ENCODE results near the gene ZNF653.
"Not testable (repeated sequence)": the region's sequence is repeated elsewhere in the genome, so short reads cannot be mapped to it uniquely, and the experiment has no call there.

The ZNF653 gene

GRCh38 chr19:11482384-11483050, 23.1 kb downstream of the ZNF653 start:
- DNase-seq (ENCODE audit: extremely low read depth in 1 of 2, low read depth in 1 of 2), result peak; percentile 75 to 79

DNA sequence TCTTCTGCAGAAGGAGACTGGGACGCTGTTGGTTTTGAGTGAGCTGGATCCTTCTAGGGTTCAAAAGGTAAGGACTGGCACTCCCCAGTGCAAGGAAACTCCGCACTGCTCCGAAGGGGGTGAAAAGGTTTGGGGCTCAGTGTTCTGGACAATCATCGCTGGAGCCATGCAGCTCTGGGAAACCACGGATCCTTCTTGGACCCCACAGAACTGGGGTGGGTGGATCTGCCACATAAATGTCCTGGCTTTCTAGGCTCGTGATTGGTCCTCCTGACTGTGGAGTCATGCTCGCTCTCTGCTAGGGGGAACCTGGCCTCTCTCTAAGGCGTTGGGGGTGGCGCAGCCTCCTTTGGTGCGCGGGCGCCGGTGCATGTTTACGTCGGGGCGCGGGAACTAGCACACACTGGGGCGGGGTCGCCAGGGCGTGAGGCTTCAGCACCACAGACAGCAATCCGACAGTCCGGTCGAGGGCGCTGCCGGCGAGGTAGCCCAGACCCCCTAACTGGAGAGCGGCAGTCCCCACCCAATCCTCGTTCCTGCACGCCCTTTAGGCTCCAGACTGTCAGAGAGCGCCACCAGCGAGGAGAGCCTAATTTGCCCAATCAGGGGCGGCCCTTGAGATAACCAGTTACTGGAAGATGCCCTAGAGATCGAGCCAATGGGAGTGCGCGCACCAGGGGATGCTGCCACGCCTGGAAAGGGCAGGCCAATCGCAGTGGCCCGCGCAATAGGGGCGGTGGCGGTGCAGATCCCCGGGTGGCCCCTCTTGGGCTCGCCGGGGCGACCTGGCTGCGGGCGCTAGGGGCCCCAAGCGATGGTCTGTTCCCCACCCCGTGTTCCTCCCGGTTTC, 23.9 kb downstream of the ZNF653 start:
- peak; percentile 76 to 89 for DNase-seq (ENCODE audit: extremely low read depth in 1 of 2, low read depth in 1 of 2)

DNA sequence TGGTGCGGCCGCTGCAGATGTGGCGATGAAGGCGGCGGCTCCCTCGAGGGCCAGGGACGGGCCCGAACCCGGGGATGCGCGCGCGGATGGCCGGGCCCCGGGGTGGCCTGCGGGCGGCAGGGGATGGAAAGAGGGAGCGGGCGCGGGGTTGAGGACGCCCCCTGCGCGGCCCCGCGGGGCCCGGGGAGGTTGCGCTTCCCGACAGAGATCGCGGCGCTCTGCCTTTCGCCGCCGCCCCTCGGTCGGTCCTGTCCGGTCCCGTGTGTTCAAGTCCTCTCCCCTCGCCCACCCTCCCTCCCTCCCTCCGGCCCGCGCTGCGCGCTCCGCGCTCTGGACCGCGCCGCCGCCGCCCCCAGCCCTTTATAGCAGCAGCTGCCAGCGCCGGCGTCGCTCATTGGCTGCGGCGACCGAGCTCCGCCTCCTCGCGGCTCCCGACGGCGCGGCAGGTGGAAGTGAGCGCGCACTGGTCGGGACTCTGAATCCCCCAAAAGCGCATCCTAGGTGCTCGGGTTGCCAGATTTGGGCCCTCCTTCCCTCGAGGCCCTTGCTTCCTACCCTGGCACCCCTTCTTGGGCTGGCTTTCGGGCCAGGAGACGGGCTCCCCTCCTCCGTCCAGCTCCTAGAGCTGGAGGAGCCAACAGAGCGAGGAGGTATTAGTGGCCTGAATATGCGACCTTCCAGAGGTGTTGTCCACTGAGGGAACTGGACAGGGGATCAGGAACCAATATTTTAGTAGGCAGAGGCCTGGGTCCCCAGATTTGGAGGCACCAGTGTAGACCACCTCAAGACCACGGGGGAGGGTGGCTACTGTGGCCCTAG, 24.7 kb downstream of the ZNF653 start, which contains the start of gene ELAVL3:
Gene ELAVL3 (minus strand): TSS at position 332 of the 819 bp plus-strand sequence. CDS start 438 bp downstream, outside the sequence.
- DNase-seq (ENCODE audit: extremely low read depth in 1 of 2, low read depth in 1 of 2), result no peak

- no peak for DNase-seq (ENCODE audit: extremely low read depth in 1 of 2, low read depth in 1 of 2)
Measured at GRCh38 chr19:11479898-11480714, 25.5 kb downstream of the ZNF653 start.

- DNase-seq (ENCODE audit: extremely low read depth in 1 of 2, low read depth in 1 of 2), result peak in 1 of 2 donors; percentile 17
Measured at GRCh38 chr19:11479090-11479897, 26.3 kb downstream of the ZNF653 start.

DNA sequence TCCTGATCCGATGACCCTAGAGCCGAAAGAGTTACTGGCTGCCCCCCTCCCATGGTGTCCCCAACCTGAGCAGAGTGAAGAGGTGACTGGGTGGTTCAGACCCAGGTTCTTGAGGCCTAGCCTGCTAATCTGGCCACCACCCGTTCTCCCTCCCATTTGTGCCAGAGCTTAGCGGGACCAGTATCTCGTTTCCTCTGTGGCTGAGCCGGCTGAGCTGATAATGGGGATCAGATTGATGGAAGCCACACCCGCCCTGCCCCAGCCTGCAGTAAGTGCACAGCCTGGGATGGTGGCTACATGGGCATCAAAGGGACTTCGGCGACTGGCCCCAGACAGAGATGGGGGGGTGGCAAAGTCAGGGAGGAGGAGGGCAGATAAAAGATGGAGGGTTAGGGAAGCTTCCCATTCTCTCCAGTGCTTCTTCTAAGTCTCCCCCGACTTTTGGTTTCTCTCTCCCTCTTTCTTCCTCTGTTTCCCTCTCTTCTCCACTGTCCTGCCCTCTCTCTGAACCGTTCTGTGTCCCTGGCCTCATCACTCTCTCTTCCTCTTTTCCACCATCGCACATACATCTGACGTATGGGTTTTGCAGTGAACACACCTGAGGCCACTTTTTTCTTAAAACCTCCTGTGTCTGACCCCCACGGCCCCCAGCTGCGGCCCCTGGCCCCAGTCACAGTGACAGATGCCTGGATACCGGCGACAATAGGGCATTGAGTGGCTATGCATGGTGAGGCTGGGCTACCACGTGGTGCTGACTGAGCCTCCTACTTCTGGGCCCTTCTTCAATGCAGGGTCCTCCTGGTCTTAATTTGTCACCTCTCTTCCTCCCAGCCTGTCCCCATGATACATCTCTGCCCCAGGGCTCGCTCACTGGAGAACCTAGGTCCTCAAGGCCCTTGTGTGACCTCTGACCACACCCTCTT, 27.2 kb downstream of the ZNF653 start:
- no peak for DNase-seq (ENCODE audit: extremely low read depth in 1 of 2, low read depth in 1 of 2)

GRCh38 chr19:11475861-11476260, 29.8 kb downstream of the ZNF653 start:
- DNase-seq (ENCODE audit: extremely low read depth in 1 of 2, low read depth in 1 of 2), result no peak

- DNase-seq (ENCODE audit: extremely low read depth in 1 of 2, low read depth in 1 of 2), result not testable (repeated sequence)
Measured at GRCh38 chr19:11475343-11475742, 30.3 kb downstream of the ZNF653 start.

DNA sequence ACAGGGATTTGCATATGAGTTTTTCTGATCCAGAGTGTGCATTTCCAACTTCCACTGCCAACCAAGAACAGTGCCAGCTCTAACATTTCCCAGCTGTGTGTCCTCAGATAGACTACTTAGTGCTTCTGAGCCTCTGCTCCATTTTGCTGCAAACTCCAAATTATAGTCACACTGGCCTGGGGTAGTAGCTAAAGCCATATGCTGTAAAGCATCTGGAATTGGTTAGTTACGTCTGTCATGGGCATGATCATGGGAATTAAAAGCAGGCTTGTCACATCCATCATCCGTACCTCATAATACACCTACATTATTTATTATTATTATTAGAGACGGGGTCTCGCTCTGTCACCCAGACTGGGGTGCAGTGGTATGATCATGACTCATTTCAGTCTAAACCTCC, 31.9 kb downstream of the ZNF653 start:
- DNase-seq (ENCODE audit: extremely low read depth in 1 of 2, low read depth in 1 of 2), result no peak

- not testable (repeated sequence) for DNase-seq (ENCODE audit: extremely low read depth in 1 of 2, low read depth in 1 of 2)
Measured at GRCh38 chr19:11468266-11468845, 37.3 kb downstream of the ZNF653 start.

DNA sequence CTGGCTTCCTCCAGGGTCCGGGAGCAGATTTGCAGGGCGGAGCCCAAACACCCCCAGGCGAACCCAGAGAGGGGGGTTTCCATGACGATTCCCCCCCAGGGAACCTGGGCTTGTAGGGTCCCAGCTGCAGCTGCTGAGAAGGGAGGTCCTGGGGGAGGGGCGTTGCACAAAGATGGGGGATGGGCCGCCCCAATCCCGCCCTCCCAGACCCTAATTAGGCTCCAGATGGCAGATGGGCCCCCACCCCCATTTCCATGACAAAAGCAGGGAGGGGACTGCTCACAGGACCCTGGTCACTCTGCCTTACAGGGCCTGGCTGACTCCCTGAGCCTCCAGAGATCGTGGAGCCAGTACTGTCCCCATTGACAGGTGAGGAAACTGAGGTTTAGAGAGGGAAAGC, 40.0 kb downstream of the ZNF653 start:
- DNase-seq (ENCODE audit: extremely low read depth in 1 of 2, low read depth in 1 of 2), result no peak

DNA sequence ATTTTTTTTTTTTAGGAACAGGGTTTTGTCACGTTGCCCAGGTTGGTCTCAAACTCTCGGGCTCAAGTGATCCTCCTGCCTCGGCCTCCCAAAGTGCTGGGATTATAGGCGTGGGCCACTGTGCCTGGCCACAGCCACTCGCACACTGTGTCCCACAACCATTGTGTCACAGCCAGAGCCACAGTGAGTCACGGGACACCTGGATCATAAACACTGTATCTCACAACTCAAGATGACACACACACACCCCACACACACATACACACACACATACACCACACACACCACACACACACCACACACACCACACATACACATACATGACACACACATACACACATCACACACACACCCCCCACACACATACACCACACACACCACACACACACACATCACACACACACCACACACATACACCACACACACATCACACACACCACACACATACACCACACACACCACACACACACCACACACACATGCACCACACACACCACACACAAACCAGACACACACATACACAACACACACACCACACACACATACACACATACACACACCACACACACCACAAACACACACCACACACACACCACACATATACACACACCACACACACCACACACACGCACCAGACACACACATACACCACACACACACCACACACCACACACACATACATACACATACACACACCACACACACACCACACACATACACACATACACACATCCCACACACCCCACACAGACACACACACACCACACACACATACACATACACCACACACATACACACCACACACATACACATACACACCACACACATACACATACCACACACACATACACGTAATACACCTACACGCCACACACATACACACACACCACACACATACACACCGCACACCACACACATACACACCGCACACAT, 41.0 kb downstream of the ZNF653 start:
- no peak for DNase-seq (ENCODE audit: extremely low read depth in 1 of 2, low read depth in 1 of 2)

- DNase-seq (ENCODE audit: extremely low read depth in 1 of 2, low read depth in 1 of 2), result no peak
Measured at GRCh38 chr19:11463391-11463790, 42.2 kb downstream of the ZNF653 start.

DNA sequence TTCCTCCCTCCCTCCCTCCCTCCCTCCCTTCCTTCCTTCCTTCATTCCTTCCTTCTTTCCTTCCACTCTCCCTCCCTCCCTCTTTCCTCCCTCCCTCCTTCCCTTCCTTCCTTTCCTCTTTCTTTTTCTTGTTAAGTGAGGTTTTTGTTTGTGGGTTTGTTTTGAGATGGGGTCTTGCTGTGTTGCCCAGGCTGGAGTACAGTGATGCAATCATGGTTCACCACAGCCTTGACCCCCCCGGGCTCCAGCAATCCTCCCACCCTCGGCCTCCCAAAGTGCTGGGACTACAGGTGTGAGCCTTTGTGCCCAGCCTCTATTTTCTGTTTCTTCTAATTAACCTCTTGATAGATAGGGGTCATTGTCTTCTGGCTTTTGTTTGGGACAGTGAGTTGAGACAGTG, 44.2 kb downstream of the ZNF653 start:
- DNase-seq (ENCODE audit: extremely low read depth in 1 of 2, low read depth in 1 of 2), result no peak

DNA sequence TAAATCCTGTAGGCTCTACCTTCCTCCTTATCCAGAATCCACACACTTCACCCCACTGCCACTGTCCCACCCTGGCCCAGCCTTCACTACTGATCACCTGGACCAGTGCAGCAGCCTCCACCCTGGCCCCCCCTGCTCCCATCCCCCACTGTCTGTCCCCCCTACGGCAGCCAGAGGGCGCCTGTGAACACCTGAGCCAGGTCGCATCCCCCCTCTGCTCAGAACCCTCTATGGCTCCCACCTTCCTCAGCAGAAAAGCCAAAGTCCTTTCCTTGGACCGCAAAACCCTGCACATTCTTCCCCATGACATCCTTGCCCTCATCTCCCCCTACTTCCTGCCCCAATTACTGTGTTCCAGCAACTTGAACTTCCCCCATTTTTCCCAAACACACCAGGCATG, 45.4 kb downstream of the ZNF653 start:
- DNase-seq (ENCODE audit: extremely low read depth in 1 of 2, low read depth in 1 of 2), result no peak

- not testable (repeated sequence) for DNase-seq (ENCODE audit: extremely low read depth in 1 of 2, low read depth in 1 of 2)
Measured at GRCh38 chr19:11458912-11459311, 46.7 kb downstream of the ZNF653 start.
